Stimulated activated CD8-positive, alpha-beta memory T cell treated with anti-CD3 and anti-CD28 coated beads, Interleukin-2, amount 100 ng/mL, for 48 hours (primary cell): ENCODE data around the gene RNF141.

ENCODE experiments used
- DNase-seq, 2 donors: peaks; one replicate each; pipeline ENCODE4 v3.0.0-alpha.2; 2020; ENCODE audit warnings: low read depth in 2 of 2

Gene RNF141

GRCh38 chr11:10561043-10561818 is 20.2 kb upstream of the RNF141 start:
- no peak for DNase-seq

GRCh38 chr11:10558288-10558687 is 17.3 kb upstream of the RNF141 start:
- no peak for DNase-seq

- no peak for DNase-seq
These were observed 15.6 kb upstream of the RNF141 start for GRCh38 chr11:10556590-10556989.

- DNase-seq = no peak
These were observed 10.9 kb upstream of the RNF141 start for GRCh38 chr11:10551845-10552352.

- no peak for DNase-seq
These were observed 10.3 kb upstream of the RNF141 start for GRCh38 chr11:10551290-10551592.

- no peak for DNase-seq
These were observed 9.7 kb upstream of the RNF141 start for GRCh38 chr11:10550503-10551289.

- no peak for DNase-seq
These were observed 3.8 kb upstream of the RNF141 start for GRCh38 chr11:10544491-10545465.

GRCh38 chr11:10543782-10544181 is 2.8 kb upstream of the RNF141 start:
- no peak for DNase-seq

- no peak for DNase-seq
These were observed 1.8 kb upstream of the RNF141 start for GRCh38 chr11:10542776-10543175.

GRCh38 chr11:10541561-10541930 is 559 bp upstream of the RNF141 start:
- no peak for DNase-seq

GRCh38 chr11:10540546-10540914 is 457 bp downstream of the RNF141 start:
- no peak for DNase-seq

GRCh38 chr11:10539339-10539738 is 1.6 kb downstream of the RNF141 start:
- no peak for DNase-seq

- no peak for DNase-seq
These were observed 2.1 kb downstream of the RNF141 start for GRCh38 chr11:10538924-10539323.

GRCh38 chr11:10537600-10537999 is 3.4 kb downstream of the RNF141 start:
- no peak for DNase-seq

GRCh38 chr11:10534316-10534715 is 6.7 kb downstream of the RNF141 start:
- no peak for DNase-seq

GRCh38 chr11:10533323-10533722 is 7.7 kb downstream of the RNF141 start:
- DNase-seq = no peak

- DNase-seq = no peak
These were observed 8.5 kb downstream of the RNF141 start for GRCh38 chr11:10532526-10532925.

GRCh38 chr11:10529279-10529678 is 11.7 kb downstream of the RNF141 start:
- no peak for DNase-seq

GRCh38 chr11:10528121-10528520 is 12.9 kb downstream of the RNF141 start:
- DNase-seq = no peak

- no peak for DNase-seq
These were observed 13.7 kb downstream of the RNF141 start for GRCh38 chr11:10526974-10527918.

- no peak for DNase-seq
These were observed 16.5 kb downstream of the RNF141 start for GRCh38 chr11:10524471-10524870.
